ENCODE results near the gene RAB33A.

The RAB33A gene

DNA sequence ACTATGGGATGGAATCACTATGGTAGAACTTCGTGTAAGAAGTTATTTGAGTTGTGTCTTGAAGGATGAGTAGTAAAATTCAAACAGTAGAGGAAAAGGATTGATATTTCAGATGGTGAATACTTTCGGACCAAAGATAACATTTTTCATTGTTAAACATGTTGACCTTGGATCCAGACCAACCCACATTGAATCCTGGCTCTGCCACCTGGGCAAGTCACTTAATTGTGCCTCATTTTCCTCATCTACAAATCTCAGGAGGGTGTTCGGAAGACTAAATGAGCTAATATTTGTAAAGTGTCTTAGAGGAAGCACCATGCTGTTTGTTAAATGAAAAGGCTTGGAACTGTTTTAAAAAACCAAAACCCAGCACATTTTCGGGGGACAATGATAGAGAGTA lies 4.7 kb upstream of the RAB33A start:
- ChIA-PET CTCF (no interaction called here), POLR2A (ENCODE audit: low non-redundant PET) (no interaction called here)
- DNase-seq (ENCODE audit: low spot score), result no peak
- H3K27ac ChIP-seq, result no peak overlapping the region
- TF ChIP-seq, protein P1, sequence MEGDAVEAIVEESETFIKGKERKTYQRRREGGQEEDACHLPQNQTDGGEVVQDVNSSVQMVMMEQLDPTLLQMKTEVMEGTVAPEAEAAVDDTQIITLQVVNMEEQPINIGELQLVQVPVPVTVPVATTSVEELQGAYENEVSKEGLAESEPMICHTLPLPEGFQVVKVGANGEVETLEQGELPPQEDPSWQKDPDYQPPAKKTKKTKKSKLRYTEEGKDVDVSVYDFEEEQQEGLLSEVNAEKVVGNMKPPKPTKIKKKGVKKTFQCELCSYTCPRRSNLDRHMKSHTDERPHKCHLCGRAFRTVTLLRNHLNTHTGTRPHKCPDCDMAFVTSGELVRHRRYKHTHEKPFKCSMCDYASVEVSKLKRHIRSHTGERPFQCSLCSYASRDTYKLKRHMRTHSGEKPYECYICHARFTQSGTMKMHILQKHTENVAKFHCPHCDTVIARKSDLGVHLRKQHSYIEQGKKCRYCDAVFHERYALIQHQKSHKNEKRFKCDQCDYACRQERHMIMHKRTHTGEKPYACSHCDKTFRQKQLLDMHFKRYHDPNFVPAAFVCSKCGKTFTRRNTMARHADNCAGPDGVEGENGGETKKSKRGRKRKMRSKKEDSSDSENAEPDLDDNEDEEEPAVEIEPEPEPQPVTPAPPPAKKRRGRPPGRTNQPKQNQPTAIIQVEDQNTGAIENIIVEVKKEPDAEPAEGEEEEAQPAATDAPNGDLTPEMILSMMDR (conservative IDR thresholded peaks at IDR 0.05; ENCODE audit: low read depth), result no peak

DNA sequence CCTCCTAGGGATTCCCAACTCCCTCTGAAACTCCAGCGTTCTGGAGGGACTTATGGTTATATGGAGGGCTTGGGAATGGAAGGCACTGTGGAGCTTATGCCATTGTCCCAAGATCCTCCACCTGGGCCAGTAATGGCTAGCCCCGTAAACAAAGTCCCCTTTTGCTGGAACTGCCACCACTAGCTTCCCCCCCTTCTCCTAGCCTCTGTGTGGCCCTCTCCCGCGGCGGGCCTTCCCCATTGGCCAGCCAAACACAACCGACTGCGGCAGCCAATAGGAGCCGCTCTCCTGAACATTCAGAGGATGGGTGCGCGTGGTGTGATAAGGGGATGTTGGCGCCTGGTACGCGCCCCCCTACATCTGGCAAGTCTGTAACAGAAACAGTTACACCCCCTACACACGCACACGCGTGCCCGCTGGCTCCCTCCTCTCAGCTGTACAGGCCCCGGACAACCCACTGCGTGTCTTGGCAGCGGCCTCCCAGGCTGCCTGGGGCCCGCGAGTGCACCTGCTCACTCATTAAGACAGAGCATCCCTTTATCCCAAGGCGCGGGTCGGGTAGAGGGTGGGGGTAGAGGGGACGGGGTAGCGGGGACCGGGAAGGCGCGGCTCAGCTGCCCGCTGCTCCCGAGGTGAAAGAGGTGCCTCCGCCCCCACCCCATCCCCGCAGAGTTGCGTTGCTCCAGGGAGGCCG lies 863 bp upstream of the RAB33A start:
- no peak overlapping the region for H3K27ac ChIP-seq
- POLR2A ChIA-PET (ENCODE audit: low non-redundant PET), result interaction anchor here (0.5 kb wide), 1 partner anchor 50 kb away, joined by 3 read pairs; no protein-coding TSS in a partner anchor
- TF ChIP-seq, protein P1 (conservative IDR thresholded peaks at IDR 0.05; ENCODE audit: low read depth), result no peak
- DNase-seq (ENCODE audit: low spot score), result no peak
- CTCF ChIA-PET, result no interaction called here

DNA sequence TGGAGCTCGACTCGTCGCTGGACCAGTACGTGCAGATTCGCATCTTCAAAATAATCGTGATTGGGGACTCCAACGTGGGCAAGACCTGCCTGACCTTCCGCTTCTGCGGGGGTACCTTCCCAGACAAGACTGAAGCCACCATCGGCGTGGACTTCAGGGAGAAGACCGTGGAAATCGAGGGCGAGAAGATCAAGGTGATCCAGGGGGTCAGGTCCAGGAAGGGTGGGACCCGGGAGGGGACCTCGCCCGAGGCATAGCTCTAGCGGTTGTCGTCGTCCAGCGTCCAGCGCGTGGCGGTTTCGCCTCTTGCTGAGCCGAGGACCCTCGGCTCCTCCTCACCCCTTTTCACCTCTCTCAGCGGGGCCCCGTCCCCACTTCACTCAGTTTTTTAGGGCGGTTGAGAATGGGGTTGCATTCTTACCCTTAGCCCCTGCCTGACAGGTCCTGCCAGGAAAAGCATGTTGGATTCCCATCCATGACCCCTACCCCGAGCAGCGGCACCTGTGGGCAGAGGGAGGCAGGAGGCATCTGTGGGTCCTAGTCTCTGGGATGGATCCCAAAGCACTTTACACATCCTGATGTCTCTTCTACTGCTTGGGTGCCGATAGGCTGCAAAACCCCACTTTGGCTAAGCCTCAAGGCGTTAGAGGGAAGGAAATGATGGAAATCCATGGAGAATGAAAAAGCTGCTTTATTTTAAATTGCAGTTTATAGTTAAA lies 524 bp downstream of the RAB33A start:
- ChIA-PET CTCF (interaction anchor here (0.6 kb wide), 1 partner anchor 109 kb away, joined by 4 read pairs; no protein-coding TSS in a partner anchor), POLR2A (ENCODE audit: low non-redundant PET) (no interaction called here)
- TF ChIP-seq, protein P1 (conservative IDR thresholded peaks at IDR 0.05; ENCODE audit: low read depth), result no peak
- no peak overlapping the region for H3K27ac ChIP-seq
- DNase-seq (ENCODE audit: low spot score), result no peak

DNA sequence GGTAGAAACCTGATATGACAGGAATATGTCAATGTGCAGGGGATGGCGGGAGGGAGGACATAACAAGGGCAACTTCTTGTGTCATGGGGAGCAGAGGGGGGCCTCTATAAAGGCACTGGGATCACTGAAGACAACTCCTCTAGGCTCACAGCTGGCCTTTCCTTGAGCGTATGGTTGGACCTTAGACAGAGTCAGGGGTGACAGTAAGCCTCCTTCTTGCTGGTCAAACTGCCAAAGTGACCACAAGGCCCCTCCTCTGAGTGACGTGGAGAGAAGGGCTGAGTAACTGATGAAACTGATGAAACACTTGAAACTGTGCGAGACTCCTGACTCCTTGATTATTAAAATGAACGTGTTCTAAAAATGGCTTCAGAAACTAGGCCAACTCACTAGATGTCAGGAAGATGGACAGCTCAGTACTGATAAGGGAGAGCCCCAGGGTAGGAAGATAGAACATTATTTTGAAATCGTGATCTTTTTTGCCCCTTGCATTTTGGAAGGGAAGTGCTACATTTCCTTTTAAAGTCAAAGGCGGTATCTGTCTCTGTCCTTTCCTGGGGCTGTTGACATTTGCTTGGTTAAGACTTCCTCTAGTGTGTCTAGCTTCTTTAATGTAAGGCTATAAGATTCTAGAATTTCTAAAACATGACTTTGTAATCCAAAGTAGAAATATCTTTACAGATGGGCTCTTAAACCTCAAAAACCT lies 1.6 kb downstream of the RAB33A start:
- CTCF ChIA-PET, result interaction anchor here (0.6 to 0.7 kb wide), 2 partner anchors 54 to 110 kb away, joined by 3 to 4 read pairs; no protein-coding TSS in a partner anchor
- TF ChIP-seq, protein P1 (conservative IDR thresholded peaks at IDR 0.05; ENCODE audit: low read depth), result no peak
- POLR2A ChIA-PET (ENCODE audit: low non-redundant PET), result no interaction called here
- DNase-seq (ENCODE audit: low spot score), result no peak
- H3K27ac ChIP-seq, result no peak overlapping the region

DNA sequence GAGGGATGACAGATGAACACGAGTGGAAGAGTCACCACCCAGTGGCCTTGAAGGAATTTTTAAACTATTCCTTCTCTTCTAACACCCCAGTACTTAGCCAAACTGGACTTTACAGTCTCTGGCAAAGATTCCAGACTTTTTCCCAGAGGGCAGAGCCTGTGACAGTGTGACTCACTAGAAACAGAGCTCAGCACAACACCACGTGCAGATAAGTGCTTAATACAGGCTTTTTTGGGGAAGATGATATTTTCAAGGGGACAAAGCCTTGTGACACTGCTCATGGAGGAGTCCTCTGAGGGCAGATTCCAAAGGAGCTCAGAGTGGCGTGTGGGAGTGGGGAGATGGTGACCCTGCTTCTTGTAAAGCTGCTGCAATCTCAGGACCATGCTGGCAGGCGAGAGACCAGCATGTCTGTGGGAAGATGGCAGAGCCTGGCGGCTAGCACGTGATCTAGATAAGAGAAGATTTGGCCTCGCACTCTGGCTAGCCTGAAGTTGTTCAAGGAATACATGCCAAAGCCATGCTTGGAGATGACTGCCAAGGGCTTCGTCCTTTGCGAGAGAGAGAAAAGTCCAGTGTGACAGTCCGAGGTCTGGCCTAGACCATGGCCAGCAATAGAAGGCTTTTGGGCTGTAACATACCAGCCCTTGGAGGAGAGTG lies 2.4 kb downstream of the RAB33A start:
- ChIA-PET POLR2A (ENCODE audit: low non-redundant PET) (no interaction called here), CTCF (no interaction called here)
- TF ChIP-seq, protein P1 (conservative IDR thresholded peaks at IDR 0.05; ENCODE audit: low read depth), result no peak
- no peak overlapping the region for H3K27ac ChIP-seq
- no peak for DNase-seq (ENCODE audit: low spot score)

DNA sequence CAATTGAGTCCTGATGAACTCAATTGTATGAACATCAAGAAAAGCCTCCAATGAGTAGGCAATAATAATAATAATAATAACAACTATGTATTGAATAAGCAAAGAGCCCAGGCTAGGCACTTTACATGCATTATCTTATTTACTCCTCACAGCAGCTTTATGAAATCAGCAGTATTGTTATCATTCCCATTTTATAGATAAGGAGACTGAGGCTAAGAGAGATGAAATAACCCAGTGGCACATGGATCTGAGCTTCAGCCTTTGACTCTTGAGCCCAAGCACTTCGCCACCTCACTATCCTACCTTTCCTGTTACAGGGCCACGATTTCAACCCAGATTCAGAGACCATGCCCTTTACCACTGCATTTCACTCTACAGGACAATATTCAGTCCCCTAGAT lies 3.2 kb downstream of the RAB33A start:
- DNase-seq (ENCODE audit: low spot score), result no peak
- CTCF ChIA-PET, result no interaction called here
- TF ChIP-seq, protein P1 (conservative IDR thresholded peaks at IDR 0.05; ENCODE audit: low read depth), result no peak
- no peak overlapping the region for H3K27ac ChIP-seq
- POLR2A ChIA-PET (ENCODE audit: low non-redundant PET), result no interaction called here

Data from RWPE1 (cell line).